Hepatic stellate cell (primary cell): ENCODE data around the gene ZNF100.
"Not testable (repeated sequence)": the region's sequence is repeated elsewhere in the genome, so short reads cannot be mapped to it uniquely, and the experiment has no call there.

ENCODE experiments used
- DNase-seq: peaks from one replicate; pipeline ENCODE4 v3.0.0; 2011; ENCODE audit warnings: low spot score

Gene ZNF100

GRCh38 chr19:21704320-21704719 lies 63.1 kb downstream of the ZNF100 start:
- DNase-seq, result no peak

- DNase-seq, result no peak
Measured at GRCh38 chr19:21699197-21699596, 68.2 kb downstream of the ZNF100 start.

- DNase-seq, result no peak
Measured at GRCh38 chr19:21698215-21698614, 69.2 kb downstream of the ZNF100 start.

- no peak for DNase-seq
Measured at GRCh38 chr19:21697698-21698097, 69.7 kb downstream of the ZNF100 start.

DNA sequence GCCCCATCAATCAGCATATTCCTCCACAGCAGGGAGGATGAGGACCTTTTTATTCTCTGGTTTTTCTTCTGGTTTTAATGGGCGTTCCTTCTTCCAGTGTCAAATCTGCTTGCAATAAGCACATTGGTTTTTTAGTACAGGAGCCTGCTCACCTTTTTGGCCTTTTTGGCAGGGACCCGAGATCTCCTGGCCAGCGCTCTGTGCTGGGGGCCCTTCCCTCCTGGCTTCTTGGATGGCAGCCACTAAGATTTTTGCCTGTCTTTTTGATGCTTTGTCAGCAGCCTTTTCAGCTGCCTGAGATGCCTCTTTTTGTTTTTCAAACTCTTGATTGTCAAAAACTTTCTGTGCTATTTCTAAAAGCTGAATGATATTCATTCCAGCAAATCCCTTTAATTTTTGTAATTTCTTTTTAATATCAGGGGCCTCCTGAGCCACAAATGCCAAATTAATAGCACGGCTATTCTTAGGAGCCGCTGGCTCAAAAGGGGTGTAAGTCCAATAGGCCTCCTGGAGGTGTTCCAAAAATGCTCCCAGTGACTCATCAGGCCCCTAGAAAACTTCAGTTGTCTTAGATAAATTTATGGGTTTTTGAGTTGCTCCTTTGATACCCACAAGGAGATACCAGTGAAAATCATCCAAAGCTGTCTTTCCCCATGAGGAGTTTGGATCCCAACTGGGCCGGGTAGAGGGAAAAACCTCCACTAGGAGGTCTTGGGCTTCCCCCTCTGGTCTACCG lies 73.0 kb downstream of the ZNF100 start:
- DNase-seq, result no peak

- no peak for DNase-seq
Measured at GRCh38 chr19:21693399-21693798, 74.0 kb downstream of the ZNF100 start.

GRCh38 chr19:21691661-21692060 lies 75.7 kb downstream of the ZNF100 start:
- no peak for DNase-seq

DNA sequence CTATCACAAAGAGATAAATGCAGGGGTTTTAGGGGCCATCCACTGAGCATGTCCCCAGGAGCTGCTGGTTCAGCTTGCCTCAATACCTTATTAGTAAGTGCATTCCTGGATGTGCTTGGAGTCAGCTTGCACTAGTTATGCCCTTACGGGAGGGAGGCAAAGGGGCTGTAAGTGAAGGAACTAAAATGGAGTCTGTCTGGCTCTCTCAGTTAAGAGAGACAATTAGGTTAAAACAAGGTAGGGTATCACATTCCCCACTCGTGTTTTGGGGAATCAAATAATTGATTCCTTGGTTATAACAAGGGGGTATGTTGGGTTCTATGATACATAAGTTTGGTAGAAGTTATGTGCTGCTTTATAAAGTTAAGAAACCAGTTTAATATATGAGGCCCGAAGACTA lies 78.9 kb downstream of the ZNF100 start:
- no peak for DNase-seq

- DNase-seq, result no peak
Measured at GRCh38 chr19:21680671-21681070, 86.7 kb downstream of the ZNF100 start.

- DNase-seq, result no peak
Measured at GRCh38 chr19:21680026-21680425, 87.4 kb downstream of the ZNF100 start.

GRCh38 chr19:21677696-21678418 lies 89.5 kb downstream of the ZNF100 start:
- DNase-seq, result no peak

GRCh38 chr19:21674454-21674853 lies 92.9 kb downstream of the ZNF100 start:
- no peak for DNase-seq

DNA sequence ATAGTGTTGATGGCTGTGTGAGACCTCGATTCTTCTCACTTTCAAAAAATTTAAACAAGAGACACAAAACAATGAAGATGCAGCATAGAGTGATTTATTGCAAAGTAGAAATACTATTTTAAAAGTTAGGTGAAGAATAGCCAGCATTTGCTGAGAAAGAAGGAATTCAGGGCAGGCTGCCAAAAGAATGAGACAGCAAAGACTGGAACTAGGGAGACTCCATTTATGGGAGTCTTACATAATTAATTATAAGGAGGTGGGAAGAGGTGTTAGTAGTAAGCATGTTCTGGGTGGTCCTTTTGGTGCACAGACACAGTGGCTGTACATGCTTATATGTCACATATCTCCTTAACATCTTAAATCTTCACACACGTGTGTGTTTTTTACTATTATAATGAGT lies 93.9 kb downstream of the ZNF100 start:
- DNase-seq, result not testable (repeated sequence)
